Stimulated activated CD4-positive, alpha-beta T cell treated with anti-CD3 and anti-CD28 coated beads, Interleukin-1b, Interleukin-23, amount 100 ng/mL, for 24 hours (primary cell): Measurements from ENCODE around the gene TRIAP1.

Experiments
- DNase-seq, 4 experiments: peaks; one replicate each; pipeline ENCODE4 v3.0.0-alpha.2; 2020; ENCODE audit warnings: low read depth in 4 of 4, low spot score in 1 of 4

The TRIAP1 gene

DNA sequence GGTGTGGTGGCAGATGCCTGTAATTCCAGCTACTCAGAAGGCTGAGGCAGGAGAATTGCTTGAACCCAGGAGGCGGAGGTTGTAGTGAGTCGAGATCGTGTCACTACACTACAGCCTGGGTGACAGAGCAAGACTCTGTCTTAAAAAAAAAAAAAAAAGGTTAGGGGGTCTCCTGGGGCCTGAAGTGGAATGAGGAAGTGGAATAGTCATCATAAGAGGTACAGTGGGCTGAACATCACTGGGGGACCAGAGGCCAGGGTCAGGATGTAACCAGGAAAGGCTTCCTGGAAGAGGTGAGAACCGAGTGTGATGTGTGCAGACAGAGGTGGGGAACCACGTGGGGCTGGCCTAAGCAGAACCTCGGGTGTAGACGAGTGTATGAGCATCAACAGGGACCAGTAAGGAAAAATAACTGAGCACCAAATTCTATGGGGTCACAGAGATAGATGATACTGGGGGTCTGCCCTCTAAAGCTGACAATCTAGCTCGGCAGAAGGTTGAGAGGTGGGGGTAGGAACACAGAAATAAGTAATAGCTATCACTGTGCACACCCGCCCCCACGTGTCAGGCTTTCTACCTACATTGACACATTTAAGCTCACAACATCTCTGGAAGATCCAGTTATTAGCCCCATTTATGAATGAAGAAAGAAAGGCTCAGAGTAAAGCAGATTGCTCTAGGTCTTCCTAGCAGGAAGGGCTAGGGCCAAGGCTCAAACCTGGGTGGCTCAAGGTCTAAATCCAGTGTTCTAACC lies 13.2 kb downstream of the TRIAP1 start:
- DNase-seq = no peak

DNA sequence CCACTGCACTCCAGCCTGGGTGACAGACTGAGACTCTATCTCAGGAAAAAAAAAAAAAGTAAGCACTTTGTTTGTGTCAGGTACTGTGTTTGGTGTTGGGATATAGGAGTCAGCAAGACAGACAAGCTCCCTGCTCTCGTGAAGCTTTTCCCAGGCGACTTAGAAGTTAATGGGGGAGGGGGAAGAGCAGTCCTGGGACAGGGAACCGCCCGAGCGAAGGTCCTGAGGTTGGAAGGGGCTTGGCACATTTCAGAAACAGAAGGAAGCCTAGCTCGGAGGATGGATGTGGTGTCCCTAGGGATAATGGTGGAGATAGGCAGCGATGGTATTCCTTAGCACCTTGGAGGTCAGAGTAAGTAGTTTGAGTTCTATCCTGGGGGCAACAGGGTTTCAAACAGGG lies 16.8 kb downstream of the TRIAP1 start:
- DNase-seq = no peak

DNA sequence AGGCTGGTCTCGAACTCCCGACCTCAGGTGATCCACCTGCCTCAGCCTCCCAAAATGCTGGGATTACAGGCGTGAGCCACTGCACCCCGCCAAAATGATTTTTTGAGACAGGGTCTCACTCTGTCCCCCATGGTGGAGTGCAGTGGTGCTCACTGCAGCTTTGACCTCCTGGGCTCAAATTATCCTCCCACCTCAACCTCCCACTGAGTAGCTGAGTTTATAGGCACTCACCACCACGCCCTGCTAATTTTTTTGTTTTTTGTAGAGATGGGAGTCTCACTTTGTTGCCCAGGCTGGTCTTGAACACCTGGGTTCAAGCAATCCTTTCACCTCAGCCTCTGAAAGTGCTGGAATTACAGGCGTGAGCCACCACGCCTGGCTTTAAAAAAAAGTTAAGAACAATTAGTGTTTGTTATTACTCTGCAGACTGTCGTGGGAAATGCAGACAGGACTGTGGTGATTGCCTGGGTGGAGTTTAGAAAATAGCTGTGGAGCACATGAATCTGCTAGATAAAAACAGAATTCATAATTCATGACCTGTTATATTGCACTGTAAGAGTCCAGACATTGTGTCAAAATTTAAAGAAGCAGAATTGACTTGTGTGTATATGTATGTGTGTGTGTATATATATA lies 17.5 kb downstream of the TRIAP1 start:
- no peak for DNase-seq

DNA sequence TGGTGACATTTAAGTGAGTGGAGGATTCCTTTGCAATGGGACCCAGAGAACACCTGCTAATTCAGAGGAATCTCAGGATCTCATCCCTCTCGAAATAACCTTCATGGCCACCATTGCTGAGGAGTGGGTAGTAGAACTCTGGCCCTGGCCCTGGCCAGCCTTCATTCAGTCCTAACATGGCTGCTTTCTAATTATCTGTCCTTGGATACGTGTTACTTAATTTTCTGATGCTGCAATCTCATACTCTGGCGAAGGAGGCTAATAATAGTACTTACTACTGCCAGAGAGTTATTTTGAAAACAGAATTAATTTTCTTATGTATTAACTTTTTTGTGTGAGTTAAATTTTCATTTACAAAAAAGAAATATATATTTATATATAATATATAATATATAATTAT lies 20.4 kb downstream of the TRIAP1 start:
- DNase-seq = no peak

DNA sequence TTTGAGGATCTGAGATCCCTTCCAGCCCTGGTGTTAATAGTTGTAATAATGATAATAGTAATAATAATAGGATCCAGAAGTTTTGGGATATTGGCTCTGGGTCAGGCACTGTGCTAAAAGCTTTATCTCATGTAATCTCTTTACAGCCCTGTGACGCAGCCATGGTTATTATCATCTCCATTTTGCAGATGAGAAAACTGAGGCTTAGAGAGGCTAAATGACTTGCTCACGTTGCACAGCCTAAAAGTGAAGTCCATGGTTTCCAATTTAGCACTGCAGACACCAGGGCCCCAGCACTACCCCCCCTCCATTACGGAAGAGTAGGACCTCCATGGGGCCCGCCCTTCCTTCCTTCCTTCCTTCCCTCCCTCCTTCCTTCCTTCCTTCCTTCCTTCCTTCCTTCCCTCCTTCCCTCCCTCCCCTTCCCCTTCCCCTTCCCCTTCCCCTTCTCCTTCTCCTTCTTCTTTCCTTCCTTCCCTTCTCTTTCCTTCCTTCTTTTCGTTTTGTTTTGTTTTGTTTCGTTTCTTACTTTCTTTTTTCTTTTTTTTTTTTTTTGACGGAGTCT lies 23.2 kb downstream of the TRIAP1 start:
- DNase-seq = no peak

DNA sequence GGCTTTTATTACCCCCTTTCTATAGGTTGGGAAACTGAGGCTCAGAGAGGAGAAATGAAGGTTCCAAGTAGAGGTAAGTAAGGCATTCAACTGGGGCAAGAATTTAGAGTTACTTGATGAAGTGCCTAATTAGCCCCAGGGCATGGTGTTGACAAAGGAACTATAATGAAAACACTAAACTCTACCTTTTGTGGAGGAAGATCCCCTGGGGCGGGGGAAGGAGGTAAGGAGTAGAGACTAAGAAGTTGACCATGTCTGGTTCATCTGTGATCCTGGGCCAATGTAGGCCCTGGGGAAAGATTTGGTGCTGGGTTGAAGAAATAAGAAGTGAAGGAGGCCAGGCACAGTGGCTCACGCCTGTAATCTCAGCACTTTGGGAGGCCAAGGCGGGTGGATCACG lies 24.5 kb downstream of the TRIAP1 start:
- DNase-seq = no peak

DNA sequence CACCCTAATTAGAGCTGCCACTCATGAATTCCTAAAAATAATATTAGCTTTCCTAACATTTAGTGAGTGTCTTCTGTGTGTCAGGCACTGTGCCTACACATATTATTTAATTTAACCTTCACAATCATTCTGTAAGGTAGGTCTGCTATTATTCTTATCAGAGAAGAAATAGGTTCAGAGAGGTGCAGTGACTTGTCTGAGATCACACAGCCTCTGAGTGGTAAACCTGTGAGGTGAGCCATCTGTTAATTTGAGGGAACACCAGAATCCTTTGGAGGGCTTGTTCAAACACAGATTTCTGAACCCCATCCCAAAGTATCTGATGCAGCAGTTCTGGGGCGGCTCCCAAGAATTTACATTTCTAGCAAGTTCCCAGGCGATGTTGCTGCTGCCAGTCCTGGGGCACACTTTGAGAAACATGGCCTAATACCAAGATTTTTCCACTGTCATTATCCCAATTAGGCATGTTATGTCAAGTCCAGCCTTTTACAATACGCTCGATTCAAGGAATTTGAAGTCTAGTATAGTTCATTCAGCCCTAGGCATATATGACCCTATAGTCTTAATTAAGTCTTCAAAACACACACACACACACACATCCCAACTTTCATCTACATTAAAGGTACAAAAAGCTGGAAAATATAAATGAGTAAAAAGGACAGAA lies 28.1 kb downstream of the TRIAP1 start:
- DNase-seq = no peak

DNA sequence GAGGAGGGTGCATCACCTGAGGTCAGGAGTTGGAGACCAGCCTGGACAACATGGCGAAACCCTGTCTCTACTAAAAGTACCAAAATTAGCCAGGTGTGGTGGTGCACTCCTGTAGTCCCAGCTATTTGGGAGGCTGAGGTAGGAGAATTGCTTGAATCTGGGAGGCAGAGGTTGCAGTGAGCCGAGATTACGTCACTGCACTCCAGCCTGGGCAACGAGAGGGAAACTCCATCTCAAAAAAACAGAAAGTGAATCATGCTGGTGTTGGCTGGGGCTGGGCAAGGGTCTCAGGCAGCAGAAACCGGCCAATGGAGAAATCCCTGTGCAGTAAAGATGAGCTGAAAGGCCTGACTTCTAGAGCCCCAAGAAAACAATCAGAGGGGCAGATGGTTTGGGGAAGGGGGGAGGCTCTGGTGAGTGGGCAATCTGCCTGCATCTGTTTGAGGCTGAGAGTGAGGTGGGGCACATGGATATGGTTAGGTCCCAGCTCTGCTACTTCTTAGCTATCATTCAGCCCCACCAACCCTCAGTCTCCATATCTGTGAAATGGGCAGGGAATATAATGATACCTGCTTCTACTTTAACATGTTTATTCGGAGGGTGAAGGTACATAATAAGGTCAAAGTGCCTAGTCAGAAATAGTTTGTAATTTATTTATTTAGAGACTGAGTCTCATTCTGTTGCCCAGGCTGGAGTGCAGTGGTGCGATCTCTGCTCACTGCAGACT lies 29.5 kb downstream of the TRIAP1 start:
- no peak for DNase-seq

DNA sequence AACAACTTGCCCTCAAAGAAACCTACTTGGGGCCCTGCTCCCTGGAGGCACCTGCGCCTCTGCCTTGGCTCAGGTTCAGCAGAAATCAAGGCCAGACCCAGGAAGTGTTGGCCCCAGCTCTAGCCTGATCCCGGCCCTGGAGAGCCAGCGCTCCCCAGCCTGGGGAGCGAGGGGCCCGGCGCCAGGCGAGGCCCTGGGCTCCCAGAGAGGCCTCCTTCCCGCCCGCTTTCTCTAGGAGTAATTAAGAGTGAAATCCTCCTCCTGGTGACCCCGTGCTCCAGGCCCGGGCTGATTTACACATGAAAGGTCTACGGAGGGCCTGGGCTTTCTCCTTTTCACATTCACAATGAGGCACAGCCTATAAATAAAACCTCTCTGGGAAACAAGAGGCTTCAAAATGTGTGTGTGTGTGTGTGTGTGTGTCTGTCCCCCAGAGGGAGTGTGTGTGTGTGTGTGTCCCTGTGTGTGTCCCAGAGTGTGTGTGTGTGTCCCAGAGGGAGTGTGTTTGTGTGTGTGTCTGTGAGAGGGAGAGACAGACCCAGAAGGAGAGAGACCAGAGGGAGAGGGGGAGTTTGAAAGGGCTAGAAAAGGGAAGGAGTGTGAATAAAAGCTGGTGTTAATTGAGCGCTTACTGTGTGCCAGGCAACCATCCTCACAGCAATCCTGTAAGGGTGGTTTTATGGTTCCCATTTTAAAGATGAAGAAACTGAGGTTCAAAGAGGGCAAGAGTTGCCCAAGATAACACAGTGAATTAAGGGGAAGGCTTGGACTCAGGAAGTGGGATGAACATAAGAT lies 32.1 kb downstream of the TRIAP1 start:
- DNase-seq = no peak

DNA sequence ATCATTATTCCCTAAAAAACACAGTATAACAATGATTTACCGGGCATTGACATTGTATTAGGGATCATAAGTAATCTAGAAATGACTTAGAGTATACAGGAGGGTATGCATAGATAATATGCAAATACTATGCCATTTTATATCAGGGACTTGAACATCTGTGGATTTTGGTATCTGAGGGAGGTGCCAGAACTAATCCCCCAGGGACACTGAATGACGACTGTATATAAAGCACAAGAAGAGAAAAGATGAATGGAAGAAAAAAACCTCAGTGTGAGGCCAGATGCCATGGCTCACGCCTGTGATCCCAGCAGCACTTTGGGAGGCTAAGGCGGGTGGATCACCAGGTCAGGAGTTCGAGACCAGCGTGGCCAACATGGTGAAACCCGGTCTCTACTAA lies 33.8 kb downstream of the TRIAP1 start:
- DNase-seq = no peak

DNA sequence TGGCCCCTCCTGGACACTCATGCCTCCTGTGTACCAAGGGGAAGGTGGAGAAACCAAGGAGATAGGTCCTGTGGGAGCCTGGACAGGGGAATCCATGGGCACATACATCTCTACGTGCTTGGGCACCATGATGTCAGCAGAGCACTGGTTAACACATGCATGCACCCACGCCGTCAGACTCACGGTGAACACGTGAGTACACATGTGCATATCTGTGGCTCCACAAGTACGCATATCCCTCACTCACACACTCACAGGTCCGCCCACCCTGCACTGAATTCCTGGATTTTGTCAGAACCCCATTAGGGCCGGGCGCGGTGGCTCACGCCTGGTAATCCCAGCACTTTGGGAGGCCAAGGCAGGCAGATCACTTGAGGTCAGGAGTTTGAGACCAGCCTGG lies 37.4 kb downstream of the TRIAP1 start:
- DNase-seq = no peak

DNA sequence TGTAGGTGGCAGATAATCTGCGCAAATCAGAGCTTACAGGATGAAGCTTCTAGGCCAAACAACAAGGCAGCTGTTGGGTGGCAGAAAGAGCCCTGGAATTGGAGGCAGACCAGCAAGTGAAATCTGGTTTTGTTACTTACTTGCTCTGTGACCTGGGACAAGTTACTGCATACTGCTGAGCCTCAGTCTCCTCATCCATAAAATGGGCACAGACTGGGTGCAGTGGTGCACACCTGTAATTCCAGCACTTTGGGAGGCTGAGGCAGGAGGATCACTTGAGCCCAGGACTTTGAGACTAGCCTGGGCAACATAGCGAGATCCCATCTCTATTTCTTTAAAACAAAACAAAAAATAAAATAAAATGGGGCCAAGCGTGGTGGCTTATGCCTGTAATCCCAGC lies 39.6 kb downstream of the TRIAP1 start:
- no peak for DNase-seq

DNA sequence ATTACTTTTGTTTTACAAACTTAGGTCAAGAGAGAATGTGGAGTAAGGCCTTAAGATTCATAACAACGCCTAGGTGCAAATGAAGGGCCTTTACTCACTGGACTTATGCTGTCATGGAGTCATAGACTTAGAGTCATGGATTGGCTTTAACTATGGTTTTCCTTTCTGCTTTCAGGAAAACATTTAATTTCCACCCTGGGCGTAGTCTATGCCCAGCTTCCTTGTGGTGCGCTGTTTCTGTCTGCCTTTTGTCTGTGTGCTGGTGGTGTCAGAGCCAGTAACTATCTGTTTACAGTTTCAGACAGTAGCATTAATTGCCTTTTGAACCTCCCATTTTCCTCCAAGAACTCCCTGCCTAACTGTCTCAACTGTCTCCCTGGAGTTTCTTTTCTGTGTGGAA lies 40.1 kb downstream of the TRIAP1 start:
- no peak for DNase-seq

DNA sequence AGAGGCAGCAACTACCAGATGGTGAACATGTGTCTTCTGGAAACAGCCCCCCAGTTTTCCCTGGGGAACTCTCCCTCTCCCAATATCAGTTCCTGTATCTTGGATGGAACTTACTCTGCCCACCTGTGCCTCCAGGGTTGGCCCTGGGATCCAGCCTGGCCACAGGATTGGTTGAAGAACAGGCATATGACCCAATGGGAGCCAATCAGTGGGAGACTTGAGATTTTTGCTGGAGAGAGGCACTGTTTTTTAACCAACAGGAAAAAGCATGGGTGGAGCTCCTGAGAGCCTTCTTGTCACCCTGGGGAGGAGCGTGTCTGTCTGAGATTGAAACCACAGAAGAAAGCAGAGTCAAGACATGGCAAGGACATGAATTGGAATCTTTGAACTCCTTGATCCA lies 41.9 kb downstream of the TRIAP1 start:
- DNase-seq = no peak

DNA sequence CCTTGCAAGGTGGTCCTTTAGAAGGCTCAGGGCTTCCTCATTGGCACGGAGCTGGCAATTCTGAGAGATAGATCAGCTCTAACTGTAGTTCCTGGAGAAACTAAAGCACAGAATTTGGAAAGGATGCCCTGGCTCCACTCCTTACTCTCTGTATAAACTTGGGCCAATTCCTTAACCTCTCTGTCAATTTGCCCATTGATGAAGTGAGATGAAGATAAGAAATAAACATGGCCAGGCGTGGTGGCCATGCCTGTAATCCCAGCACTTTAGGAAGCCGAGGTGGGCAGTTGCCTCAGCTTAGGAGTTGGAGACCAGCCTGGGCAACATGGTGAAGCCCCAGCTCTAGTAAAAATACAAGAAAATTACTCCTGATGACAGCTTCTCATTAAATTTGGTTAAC lies 42.3 kb downstream of the TRIAP1 start:
- DNase-seq = no peak

DNA sequence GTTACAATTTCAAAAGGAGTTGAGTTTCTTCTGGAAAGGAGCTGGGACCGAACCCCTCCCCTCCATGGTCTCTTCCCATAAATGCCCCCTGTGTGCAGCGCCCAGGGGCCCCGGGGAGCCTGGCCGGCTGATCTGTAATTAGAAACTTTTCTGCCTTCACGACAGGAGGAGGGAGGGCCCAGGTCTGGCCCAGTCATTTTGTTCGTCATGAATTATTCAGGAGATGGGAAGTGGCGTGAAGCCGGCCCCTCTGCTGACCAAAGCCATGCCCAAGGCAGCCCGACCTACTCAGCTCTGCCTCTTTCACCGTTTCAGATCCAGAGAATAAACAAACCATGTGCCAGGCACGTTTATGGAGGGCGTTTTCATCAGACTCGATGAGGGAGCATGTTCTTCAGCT lies 44.0 kb downstream of the TRIAP1 start:
- DNase-seq = no peak

DNA sequence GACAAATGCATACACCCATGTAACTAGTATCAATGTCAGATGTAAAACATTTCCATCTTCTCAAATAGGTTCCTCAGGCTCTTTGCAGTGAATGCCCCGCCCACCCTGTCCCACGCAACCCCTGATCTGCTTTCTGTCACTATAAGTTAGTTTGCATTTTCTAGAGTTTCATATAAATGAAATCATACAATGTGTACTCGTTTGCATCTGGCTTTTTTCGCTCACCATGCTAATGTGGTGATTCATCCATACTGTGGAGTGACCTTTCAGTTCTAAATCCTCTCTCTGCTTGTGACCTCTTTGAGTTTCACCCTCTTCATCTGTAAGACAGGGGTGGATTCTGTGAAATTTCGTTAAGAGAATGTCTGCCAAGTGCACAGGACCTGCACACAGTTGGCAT lies 46.7 kb downstream of the TRIAP1 start:
- DNase-seq = no peak

DNA sequence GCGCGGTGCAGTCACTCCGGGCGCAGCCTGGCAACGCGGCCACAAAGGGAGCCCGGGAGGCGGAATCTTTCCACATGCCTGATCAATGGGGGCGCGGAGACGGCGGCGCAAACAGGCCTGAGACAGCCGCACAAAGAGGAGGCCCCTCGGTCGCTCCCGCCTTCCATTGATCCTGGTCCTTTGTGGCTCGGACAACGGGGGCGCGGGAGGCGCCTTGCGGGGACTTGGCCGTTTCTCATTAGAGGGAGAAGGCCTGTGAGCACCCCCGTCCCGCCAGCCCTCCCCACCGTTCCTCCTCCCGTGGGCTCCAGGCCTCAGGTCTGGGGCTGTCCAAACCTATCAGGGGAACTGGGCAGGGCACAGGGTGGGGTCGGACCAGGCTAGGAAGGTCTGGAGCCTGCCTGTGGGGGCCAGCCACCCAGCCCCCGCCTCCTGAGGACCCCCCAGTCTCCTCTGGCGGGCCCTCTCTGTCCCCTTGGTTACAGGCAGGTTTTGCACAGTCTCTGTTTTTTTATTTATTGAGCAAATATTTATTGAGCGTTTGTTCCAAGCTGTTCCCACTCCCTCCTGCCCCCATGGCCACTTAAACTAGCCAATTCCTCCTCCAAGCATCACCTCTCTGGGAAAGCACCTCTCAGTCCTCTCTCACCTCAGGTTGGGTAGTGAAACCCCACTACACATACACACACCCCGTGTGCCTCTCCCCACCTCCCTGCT lies 48.2 kb downstream of the TRIAP1 start:
- no peak for DNase-seq

DNA sequence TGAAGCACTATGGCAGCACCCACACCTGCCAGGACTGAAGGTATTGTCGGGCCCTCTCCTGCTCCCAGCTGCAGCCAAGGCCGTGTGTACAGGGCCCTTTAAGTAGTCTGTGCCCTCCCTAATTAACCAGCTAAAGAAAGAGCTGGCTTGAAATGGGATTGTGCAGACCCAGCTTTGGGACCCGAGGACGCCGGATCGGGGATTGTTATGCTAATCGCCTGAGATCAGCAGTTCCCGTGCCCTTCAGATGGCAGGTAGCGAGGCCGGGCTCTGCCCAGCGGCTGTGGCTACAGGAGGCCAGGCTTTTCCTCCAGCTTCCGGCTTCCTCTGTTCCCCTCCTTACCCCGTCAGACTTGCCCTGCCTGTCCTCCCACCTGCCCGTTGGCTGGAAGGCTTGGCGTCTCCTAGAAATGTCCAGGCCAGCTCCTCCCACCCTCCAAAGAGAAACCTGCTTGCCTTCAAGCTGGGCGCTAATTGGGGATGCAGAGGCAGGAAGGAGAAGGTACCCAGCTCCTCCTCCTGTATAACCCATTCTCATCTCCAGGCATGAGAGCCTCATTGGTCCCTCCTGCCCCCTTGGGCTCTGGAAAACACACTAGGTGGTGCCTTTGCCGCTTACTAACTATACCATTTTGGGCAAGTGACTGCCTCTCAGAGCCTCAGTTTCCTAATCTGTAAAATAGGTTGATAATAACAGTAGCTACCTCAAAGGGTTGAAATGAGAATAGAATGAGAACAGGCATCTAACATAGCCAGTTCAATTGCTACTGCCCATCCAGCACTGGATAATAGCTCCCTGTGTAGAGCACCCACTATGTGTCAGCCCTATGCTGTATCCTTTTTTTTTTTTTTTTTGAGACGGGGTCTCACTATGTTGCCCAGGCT lies 51.5 kb downstream of the TRIAP1 start:
- DNase-seq = no peak
